Lower lobe of right lung (tissue), 2 donors: Measurements from ENCODE around the gene DFFA. TPM values are rescaled to one million over a fixed set of nuclear protein-coding genes. Genes with fewer than 3 reads are reported as not detected.
A peak's percentile ranks its signal among the peaks of the same experiment; 100 is the strongest.

Source experiments
- ATAC-seq, 2 donors: fragments of 200-7000 bp; cut with Tn5 transposase; one replicate each; pipeline ENCODE4 v1.9.1; 2020 to 2022; ENCODE audit warnings: mild to moderate bottlenecking in 2 of 2, moderate library complexity in 2 of 2
- DNase-seq: peaks from one replicate; pipeline ENCODE4 v3.0.0-alpha.2; 2020
- H3K27ac ChIP-seq: fragments of 200-600 bp; one replicate; pipeline ENCODE4 v1.8.0; 2022
- H3K27me3 ChIP-seq: fragments of 200-600 bp; one replicate; pipeline ENCODE4 v1.8.0; 2022; ENCODE audit warnings: low read depth
- H3K36me3 ChIP-seq: fragments of 200-600 bp; one replicate; pipeline ENCODE4 v1.8.0; 2022; ENCODE audit warnings: mild to moderate bottlenecking
- H3K4me1 ChIP-seq: fragments of 200-600 bp; one replicate; pipeline ENCODE4 v1.8.0; 2022
- H3K4me3 ChIP-seq: fragments of 200-600 bp; one replicate; pipeline ENCODE4 v1.8.0; 2022; ENCODE audit warnings: mild to moderate bottlenecking
- H3K9me3 ChIP-seq: fragments of 200-600 bp; one replicate; pipeline ENCODE4 v1.8.0; 2022
- intact Hi-C: fragments of 100-400 bp; cut with DNase I; formaldehyde crosslinking; loops from one replicate; pipeline ENCODE4 v1.11.0; 2022
- total RNA-seq: library from RNA; stranded (reverse); fragmentation: NEBNext Ultra II Directional; extraction: Animal tissue kit (Norgen Biotek cat#: 25700); gene quantifications from one replicate; pipeline ENCODE4 v1.2.1, GENCODE V29; 2021
- TF ChIP-seq, protein P1 (sequence below): fragments of 200-600 bp; IDR thresholded peaks from one replicate; pipeline ENCODE4 v1.8.0; 2022; ENCODE audit warnings: antibody characterized with exemption, mild to moderate bottlenecking
- donor health status: DM: no; HTN: yes; CAD: no; lungs with severe emphysema.

The DFFA gene
- total RNA-seq, 1 donor from 2014 or later: 37.0 TPM

DNA sequence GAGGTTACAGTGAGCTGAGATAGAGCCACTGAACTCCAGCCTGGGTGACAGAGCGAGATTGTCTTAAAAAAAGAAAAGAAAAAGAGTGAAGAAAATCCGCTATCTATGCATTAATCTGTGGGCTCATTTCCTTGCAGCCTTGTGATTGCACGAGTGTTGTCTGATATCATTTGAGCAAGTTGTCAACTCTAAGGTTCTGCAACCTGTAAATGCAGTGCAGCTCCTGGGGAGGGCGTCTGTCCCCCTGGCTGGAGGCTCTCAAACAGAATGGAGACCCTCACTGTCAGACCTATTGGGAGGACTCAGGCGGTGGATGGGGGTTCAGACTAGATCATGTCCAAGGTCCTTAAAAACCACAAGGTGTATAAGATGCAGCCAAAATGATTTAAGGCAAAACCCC, 16.3 kb downstream of the DFFA start:
- TF ChIP-seq, protein P1, sequence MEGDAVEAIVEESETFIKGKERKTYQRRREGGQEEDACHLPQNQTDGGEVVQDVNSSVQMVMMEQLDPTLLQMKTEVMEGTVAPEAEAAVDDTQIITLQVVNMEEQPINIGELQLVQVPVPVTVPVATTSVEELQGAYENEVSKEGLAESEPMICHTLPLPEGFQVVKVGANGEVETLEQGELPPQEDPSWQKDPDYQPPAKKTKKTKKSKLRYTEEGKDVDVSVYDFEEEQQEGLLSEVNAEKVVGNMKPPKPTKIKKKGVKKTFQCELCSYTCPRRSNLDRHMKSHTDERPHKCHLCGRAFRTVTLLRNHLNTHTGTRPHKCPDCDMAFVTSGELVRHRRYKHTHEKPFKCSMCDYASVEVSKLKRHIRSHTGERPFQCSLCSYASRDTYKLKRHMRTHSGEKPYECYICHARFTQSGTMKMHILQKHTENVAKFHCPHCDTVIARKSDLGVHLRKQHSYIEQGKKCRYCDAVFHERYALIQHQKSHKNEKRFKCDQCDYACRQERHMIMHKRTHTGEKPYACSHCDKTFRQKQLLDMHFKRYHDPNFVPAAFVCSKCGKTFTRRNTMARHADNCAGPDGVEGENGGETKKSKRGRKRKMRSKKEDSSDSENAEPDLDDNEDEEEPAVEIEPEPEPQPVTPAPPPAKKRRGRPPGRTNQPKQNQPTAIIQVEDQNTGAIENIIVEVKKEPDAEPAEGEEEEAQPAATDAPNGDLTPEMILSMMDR: no peak
- Histone ChIP-seq H3K36me3 (peaks cover 21% of the 10 kb centered on the region), H3K4me1 (peaks cover 7% of the 10 kb centered on the region), H3K27ac (no peak overlapping the region), H3K4me3 (no peak overlapping the region), H3K27me3 (no peaks in the 10 kb centered on the region), H3K9me3 (no peaks in the 10 kb centered on the region)
- no peak for DNase-seq
- no peak for ATAC-seq
- intact Hi-C loops: no loop called here

DNA sequence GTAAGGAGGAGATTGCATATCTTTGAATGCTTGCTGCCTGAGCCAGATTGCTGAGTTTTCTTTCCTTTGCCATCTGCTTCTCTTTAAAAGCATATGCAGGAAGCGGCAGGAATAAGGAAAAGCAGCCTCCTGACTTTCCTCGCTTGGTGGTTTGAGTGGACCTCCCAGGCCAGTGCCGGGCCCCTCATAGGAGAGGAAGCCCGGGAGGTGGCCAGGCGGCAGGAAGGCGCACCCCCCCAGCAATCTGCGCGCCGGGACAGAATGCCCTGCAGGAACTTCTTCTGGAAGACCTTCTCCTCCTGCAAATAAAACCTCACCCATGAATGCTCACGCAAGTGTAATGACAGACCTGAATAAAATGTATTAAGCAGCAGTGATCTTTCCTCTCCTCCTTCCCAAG, 21.0 kb downstream of the DFFA start:
- DNase-seq (no peak), ATAC-seq (no peak)
- intact Hi-C loops: no loop called here
- TF ChIP-seq, protein P1: no peak
- Histone ChIP-seq H3K4me3 (no peak overlapping the region), H3K36me3 (no peaks in the 10 kb centered on the region), H3K27ac (no peak overlapping the region), H3K4me1 (peaks cover 12% of the 10 kb centered on the region), H3K27me3 (no peaks in the 10 kb centered on the region), H3K9me3 (no peaks in the 10 kb centered on the region)

DNA sequence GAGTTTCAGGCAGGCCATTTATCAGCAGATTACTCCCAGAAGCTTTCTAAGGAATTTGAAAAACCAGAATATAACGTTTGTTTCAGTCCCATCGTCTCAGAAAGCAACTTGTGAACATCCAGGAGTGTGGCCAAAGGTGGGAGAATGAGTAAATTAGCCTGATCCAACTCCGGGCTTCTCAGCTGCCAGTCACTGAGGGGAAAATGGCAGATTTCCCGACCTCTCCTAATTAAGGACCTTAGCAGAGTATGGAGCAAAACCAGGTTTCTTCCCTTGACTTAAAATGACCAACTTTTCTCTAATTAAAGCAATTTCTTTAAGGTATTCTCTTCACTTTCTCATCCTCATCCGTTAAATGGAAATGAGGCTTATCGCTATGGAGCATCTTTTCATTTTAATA, 21.5 kb downstream of the DFFA start:
- no peak overlapping the region for H3K27ac ChIP-seq
- intact Hi-C loops: no loop called here
- TF ChIP-seq, protein P1: no peak
- no peak for ATAC-seq
- H3K4me3 ChIP-seq: no peak overlapping the region
- H3K27me3 ChIP-seq: no peaks in the 10 kb centered on the region
- DNase-seq: no peak
- no peaks in the 10 kb centered on the region for H3K36me3 ChIP-seq
- peaks cover 12% of the 10 kb centered on the region for H3K4me1 ChIP-seq
- no peaks in the 10 kb centered on the region for H3K9me3 ChIP-seq

DNA sequence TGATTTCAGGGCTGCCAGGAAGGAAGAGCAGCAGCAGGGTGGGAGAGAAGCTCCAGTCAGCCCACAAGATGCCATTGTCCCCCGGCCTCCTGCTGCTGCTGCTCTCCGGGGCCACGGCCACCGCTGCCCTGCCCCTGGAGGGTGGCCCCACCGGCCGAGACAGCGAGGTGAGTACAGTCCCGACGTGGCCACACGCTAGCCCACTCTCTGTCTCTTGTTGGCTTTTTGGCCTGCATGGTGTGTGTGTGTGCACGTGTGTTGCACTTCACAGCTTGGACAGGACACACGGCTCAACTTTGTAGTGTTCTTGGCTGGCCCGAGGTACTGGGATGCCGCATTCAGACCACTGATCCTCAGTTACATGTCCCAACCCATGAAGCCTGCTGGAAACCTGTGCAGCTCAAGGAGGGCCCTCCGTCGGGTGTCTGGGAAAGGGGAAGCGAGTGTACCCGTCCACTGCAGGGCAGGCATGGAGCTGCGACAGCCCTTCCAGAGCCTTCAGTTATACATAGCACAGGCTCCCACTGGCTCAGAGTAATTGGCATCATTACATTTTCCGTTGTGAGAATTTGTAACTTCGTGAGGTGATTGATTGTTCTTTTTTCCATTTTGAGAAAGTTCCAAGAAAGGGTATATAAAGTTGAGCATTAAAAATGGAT, 22.0 kb downstream of the DFFA start:
- TF ChIP-seq, protein P1: no peak
- Histone ChIP-seq H3K27me3 (no peaks in the 10 kb centered on the region), H3K36me3 (no peaks in the 10 kb centered on the region), H3K4me1 (peaks cover 12% of the 10 kb centered on the region), H3K9me3 (no peaks in the 10 kb centered on the region), H3K4me3 (no peak overlapping the region), H3K27ac (no peak overlapping the region)
- DNase-seq (no peak), ATAC-seq (peak in 1 of 2 donors; percentile 49)
- intact Hi-C loops: no loop called here

DNA sequence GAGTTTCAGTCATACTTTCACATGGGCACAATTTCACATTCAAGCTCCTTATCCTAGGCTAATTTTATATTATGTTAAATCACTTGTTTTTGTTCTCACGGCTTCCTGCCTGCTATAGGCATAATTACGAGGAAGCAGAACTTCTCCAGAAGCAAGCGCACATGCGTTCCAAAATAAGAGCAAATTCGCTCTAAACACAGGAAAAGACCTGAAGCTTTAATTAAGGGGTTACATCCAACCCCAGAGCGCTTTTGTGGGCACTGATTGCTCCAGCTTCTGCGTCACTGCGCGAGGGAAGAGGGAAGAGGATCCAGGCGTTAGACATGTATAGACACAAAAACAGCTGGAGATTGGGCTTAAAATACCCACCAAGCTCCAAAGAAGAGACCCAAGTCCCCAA, 22.6 kb downstream of the DFFA start, which contains the start of gene CORT:
CORT (plus strand) TSS at position 281 of the 400 bp plus-strand sequence. CDS start 193 bp downstream, outside the sequence.
- peaks cover 3% of the 10 kb centered on the region for H3K36me3 ChIP-seq
- intact Hi-C loops: no loop called here
- no peak within 1 kb of the TSS for H3K27ac ChIP-seq

More for the DNA sequence above, 22.6 kb downstream of the DFFA start, which contains the start of gene CORT:
- Histone ChIP-seq H3K27me3 (no peaks in the 10 kb centered on the region), H3K4me3 (no peak within 1 kb of the TSS), H3K9me3 (no peaks in the 10 kb centered on the region), H3K4me1 (peaks cover 12% of the 10 kb centered on the region)
- ATAC-seq: no peak
- TF ChIP-seq, protein P1: no peak
- DNase-seq: no peak
